ENCODE results near the gene RASA3. TPM values are rescaled to one million over a fixed set of nuclear protein-coding genes. Genes with fewer than 3 reads are reported as not detected.

The RASA3 gene
- total and polyA plus RNA-seq, 9 of the 15 experiments (the other 6 are each of a cell fraction or from before 2014, with no cell fraction given) = 0.72 to 25.3 (median 14.4) TPM

DNA sequence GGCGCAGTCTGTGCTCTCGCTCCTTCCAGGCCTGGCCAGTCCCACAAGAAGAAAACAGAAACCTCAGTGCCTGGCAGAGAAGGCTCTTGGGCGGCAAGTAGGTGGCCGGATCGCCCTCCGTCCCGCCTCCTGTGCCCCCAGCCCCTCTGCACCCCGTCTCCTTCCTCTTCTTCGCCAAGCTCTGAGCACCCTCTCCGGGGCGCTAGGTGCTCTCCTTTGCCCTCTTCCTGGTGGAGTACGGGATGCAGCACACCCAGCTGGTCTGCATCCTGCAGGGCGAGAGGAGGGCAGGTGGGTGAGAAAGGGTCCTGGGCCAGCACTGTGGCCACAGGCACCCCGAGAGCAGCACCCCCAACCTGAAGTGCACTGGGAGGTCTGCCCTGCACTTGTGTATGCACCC lies 175.9 kb downstream of the RASA3 start (continued):
- TF ChIP-seq, protein P1, sequence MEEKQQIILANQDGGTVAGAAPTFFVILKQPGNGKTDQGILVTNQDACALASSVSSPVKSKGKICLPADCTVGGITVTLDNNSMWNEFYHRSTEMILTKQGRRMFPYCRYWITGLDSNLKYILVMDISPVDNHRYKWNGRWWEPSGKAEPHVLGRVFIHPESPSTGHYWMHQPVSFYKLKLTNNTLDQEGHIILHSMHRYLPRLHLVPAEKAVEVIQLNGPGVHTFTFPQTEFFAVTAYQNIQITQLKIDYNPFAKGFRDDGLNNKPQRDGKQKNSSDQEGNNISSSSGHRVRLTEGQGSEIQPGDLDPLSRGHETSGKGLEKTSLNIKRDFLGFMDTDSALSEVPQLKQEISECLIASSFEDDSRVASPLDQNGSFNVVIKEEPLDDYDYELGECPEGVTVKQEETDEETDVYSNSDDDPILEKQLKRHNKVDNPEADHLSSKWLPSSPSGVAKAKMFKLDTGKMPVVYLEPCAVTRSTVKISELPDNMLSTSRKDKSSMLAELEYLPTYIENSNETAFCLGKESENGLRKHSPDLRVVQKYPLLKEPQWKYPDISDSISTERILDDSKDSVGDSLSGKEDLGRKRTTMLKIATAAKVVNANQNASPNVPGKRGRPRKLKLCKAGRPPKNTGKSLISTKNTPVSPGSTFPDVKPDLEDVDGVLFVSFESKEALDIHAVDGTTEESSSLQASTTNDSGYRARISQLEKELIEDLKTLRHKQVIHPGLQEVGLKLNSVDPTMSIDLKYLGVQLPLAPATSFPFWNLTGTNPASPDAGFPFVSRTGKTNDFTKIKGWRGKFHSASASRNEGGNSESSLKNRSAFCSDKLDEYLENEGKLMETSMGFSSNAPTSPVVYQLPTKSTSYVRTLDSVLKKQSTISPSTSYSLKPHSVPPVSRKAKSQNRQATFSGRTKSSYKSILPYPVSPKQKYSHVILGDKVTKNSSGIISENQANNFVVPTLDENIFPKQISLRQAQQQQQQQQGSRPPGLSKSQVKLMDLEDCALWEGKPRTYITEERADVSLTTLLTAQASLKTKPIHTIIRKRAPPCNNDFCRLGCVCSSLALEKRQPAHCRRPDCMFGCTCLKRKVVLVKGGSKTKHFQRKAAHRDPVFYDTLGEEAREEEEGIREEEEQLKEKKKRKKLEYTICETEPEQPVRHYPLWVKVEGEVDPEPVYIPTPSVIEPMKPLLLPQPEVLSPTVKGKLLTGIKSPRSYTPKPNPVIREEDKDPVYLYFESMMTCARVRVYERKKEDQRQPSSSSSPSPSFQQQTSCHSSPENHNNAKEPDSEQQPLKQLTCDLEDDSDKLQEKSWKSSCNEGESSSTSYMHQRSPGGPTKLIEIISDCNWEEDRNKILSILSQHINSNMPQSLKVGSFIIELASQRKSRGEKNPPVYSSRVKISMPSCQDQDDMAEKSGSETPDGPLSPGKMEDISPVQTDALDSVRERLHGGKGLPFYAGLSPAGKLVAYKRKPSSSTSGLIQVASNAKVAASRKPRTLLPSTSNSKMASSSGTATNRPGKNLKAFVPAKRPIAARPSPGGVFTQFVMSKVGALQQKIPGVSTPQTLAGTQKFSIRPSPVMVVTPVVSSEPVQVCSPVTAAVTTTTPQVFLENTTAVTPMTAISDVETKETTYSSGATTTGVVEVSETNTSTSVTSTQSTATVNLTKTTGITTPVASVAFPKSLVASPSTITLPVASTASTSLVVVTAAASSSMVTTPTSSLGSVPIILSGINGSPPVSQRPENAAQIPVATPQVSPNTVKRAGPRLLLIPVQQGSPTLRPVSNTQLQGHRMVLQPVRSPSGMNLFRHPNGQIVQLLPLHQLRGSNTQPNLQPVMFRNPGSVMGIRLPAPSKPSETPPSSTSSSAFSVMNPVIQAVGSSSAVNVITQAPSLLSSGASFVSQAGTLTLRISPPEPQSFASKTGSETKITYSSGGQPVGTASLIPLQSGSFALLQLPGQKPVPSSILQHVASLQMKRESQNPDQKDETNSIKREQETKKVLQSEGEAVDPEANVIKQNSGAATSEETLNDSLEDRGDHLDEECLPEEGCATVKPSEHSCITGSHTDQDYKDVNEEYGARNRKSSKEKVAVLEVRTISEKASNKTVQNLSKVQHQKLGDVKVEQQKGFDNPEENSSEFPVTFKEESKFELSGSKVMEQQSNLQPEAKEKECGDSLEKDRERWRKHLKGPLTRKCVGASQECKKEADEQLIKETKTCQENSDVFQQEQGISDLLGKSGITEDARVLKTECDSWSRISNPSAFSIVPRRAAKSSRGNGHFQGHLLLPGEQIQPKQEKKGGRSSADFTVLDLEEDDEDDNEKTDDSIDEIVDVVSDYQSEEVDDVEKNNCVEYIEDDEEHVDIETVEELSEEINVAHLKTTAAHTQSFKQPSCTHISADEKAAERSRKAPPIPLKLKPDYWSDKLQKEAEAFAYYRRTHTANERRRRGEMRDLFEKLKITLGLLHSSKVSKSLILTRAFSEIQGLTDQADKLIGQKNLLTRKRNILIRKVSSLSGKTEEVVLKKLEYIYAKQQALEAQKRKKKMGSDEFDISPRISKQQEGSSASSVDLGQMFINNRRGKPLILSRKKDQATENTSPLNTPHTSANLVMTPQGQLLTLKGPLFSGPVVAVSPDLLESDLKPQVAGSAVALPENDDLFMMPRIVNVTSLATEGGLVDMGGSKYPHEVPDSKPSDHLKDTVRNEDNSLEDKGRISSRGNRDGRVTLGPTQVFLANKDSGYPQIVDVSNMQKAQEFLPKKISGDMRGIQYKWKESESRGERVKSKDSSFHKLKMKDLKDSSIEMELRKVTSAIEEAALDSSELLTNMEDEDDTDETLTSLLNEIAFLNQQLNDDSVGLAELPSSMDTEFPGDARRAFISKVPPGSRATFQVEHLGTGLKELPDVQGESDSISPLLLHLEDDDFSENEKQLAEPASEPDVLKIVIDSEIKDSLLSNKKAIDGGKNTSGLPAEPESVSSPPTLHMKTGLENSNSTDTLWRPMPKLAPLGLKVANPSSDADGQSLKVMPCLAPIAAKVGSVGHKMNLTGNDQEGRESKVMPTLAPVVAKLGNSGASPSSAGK (IDR thresholded peaks at IDR 0.05) = no peak
- TF ChIP-seq, protein P2, sequence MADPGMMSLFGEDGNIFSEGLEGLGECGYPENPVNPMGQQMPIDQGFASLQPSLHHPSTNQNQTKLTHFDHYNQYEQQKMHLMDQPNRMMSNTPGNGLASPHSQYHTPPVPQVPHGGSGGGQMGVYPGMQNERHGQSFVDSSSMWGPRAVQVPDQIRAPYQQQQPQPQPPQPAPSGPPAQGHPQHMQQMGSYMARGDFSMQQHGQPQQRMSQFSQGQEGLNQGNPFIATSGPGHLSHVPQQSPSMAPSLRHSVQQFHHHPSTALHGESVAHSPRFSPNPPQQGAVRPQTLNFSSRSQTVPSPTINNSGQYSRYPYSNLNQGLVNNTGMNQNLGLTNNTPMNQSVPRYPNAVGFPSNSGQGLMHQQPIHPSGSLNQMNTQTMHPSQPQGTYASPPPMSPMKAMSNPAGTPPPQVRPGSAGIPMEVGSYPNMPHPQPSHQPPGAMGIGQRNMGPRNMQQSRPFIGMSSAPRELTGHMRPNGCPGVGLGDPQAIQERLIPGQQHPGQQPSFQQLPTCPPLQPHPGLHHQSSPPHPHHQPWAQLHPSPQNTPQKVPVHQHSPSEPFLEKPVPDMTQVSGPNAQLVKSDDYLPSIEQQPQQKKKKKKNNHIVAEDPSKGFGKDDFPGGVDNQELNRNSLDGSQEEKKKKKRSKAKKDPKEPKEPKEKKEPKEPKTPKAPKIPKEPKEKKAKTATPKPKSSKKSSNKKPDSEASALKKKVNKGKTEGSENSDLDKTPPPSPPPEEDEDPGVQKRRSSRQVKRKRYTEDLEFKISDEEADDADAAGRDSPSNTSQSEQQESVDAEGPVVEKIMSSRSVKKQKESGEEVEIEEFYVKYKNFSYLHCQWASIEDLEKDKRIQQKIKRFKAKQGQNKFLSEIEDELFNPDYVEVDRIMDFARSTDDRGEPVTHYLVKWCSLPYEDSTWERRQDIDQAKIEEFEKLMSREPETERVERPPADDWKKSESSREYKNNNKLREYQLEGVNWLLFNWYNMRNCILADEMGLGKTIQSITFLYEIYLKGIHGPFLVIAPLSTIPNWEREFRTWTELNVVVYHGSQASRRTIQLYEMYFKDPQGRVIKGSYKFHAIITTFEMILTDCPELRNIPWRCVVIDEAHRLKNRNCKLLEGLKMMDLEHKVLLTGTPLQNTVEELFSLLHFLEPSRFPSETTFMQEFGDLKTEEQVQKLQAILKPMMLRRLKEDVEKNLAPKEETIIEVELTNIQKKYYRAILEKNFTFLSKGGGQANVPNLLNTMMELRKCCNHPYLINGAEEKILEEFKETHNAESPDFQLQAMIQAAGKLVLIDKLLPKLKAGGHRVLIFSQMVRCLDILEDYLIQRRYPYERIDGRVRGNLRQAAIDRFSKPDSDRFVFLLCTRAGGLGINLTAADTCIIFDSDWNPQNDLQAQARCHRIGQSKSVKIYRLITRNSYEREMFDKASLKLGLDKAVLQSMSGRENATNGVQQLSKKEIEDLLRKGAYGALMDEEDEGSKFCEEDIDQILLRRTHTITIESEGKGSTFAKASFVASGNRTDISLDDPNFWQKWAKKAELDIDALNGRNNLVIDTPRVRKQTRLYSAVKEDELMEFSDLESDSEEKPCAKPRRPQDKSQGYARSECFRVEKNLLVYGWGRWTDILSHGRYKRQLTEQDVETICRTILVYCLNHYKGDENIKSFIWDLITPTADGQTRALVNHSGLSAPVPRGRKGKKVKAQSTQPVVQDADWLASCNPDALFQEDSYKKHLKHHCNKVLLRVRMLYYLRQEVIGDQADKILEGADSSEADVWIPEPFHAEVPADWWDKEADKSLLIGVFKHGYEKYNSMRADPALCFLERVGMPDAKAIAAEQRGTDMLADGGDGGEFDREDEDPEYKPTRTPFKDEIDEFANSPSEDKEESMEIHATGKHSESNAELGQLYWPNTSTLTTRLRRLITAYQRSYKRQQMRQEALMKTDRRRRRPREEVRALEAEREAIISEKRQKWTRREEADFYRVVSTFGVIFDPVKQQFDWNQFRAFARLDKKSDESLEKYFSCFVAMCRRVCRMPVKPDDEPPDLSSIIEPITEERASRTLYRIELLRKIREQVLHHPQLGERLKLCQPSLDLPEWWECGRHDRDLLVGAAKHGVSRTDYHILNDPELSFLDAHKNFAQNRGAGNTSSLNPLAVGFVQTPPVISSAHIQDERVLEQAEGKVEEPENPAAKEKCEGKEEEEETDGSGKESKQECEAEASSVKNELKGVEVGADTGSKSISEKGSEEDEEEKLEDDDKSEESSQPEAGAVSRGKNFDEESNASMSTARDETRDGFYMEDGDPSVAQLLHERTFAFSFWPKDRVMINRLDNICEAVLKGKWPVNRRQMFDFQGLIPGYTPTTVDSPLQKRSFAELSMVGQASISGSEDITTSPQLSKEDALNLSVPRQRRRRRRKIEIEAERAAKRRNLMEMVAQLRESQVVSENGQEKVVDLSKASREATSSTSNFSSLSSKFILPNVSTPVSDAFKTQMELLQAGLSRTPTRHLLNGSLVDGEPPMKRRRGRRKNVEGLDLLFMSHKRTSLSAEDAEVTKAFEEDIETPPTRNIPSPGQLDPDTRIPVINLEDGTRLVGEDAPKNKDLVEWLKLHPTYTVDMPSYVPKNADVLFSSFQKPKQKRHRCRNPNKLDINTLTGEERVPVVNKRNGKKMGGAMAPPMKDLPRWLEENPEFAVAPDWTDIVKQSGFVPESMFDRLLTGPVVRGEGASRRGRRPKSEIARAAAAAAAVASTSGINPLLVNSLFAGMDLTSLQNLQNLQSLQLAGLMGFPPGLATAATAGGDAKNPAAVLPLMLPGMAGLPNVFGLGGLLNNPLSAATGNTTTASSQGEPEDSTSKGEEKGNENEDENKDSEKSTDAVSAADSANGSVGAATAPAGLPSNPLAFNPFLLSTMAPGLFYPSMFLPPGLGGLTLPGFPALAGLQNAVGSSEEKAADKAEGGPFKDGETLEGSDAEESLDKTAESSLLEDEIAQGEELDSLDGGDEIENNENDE (IDR thresholded peaks at IDR 0.05; ENCODE audit: low read depth, low read length) = no peak
- TF ChIP-seq ZKSCAN1 (IDR thresholded peaks at IDR 0.05; ENCODE audit: low read depth, low read length) = no peak
- no peak for TF ChIP-seq CEBPB (tag; IDR thresholded peaks at IDR 0.05)
- TF ChIP-seq POLR2G (IDR thresholded peaks at IDR 0.05; ENCODE audit: low read depth, low read length) = no peak

Measured in K562 (cell line).